Activated naive CD4-positive, alpha-beta T cell (primary cell): Measurements from ENCODE around the gene MOCOS.

Experiments used
- DNase-seq, 4 experiments: peaks; one replicate each; lab custom pipeline; 2025; lab: John Stamatoyannopoulos, UW

MOCOS gene

GRCh38 chr18:36273347-36273746 is 86.0 kb downstream of the MOCOS start:
- DNase-seq = no peak

GRCh38 chr18:36274083-36274715 is 86.9 kb downstream of the MOCOS start:
- DNase-seq = no peak

- DNase-seq = no peak
These were observed 88.3 kb downstream of the MOCOS start for GRCh38 chr18:36275561-36275960.

- DNase-seq = no peak
These were observed 91.7 kb downstream of the MOCOS start for GRCh38 chr18:36279001-36279400.

DNA sequence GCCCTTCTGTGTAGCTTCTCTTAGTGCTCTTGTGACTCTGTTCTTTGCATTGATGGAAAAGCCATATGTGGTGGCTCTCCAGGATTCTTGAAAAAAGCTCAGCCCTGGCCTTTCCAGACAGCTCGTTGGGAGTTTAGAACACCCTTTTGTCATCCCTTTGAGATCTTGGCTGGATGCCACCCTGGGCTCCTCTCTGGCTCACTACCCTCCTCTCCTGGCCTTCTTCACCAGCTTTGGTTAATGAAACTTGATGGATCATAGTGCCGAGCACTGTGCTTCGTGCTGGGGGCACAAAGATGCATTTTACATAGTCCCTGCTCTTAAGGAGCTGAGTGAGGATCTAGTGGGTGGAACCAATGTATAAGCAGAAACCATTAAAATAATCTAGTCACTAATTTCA is 94.6 kb downstream of the MOCOS start:
- DNase-seq = no peak

DNA sequence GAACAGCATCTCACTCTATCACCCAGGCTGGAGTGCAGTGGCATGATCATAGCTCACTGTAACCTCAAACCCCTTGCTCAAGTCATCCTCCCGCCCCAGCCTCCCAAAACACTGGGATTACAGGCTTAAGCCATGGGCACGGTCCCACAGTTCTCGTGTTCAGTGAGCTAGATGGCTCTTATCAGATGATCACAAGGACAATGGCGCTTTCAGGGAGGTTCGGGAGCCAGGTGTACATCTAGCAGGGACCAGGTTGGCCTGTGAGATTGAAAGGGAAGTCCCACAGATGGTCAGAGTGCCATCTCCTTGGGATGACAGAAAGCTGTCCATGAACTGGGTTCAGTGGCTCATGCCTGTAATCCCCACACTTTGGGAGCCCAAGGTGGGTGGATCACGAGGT is 96.2 kb downstream of the MOCOS start:
- DNase-seq = no peak

- DNase-seq = no peak
These were observed 97.0 kb downstream of the MOCOS start for GRCh38 chr18:36284268-36284667.

DNA sequence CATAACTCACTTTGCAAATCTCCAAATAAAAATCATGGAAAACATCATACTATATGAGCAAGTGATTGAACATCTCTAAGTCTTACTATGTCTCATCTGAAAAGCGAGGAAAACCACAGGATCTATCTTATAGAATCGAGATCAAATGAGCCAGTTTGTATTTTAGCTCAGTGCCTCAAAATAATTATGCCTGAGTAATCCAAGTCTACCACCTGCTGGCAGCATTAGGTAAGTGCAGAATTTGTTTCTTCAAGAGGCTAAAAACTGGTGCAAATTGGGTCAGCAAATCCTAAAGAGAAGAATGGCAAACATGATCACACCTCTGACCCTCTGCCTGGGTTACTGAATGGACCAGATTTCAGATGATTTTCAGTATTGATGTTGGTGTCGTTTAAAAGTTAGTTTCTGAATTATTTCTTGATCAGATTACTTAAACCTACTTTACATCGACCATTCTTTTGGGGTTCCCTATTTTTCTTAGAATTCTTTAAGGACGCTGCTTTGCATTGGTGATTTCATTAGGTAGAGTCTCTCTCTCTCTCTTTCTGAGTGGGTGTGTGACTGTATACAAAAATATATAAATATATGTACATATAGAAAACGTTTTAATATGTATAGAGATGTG is 97.5 kb downstream of the MOCOS start:
- DNase-seq = no peak

GRCh38 chr18:36287653-36288052 is 100.4 kb downstream of the MOCOS start:
- no peak for DNase-seq

DNA sequence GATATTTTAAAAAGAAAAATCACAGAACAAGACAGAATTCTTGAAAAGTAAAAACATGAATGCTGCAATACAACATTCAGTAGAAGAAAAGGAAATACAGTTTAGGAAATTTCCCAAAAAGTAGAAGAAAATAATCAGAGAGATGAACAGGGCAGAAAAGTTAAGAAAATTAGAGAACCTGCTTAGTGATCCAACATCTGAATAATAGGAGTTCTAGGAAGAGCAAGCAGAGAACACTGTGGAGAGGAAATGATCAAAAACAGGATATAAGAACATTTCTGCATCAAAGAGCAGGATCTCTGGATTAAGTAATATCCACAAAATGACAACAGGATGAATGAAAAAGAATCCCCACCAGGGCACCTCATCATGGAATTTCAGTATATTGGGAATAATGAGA is 101.4 kb downstream of the MOCOS start:
- DNase-seq = no peak

DNA sequence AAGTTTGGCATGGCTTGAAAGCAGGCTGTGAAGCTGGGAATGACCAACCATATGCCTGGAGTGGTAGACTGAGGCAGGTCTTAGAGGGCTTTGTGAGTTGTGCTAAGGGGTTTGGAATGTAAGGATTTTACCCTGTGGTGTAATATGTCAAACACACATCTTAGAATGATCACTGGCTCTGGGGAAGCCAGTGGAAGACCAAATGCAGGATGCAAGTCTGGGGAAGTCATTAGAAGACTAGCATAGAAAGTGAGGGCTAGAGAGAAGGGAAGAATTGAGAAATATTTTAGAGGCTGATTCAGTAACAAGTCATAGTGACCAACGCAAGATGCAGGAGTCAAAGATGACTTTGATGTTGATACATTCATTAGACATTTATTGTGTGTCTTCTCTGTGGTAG is 106.7 kb downstream of the MOCOS start:
- DNase-seq = no peak

GRCh38 chr18:36295214-36295613 is 107.9 kb downstream of the MOCOS start:
- DNase-seq = no peak

DNA sequence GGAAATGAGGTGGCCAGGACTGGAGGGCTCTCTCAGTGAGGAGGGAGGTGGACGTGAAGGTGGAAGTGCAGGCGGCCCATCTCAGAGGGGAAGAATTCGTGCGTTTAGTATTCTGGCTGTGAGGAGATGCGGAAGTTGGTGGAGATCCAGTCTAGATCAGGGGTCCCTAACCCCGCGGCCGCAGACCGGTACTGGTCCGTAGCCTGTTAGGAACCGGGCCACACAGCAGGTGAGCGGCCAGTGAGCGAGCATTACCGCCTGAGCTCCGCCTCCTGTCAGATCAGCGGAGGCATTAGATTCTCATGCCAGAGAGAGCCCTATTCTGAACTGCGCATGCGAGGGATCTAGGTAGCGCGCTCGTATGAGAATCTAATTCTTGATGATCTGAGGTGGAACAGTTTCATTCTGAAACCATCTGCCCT is 108.6 kb downstream of the MOCOS start:
- no peak for DNase-seq

GRCh38 chr18:36296650-36297416 is 109.5 kb downstream of the MOCOS start:
- DNase-seq = no peak

- DNase-seq = no peak
These were observed 110.3 kb downstream of the MOCOS start, which contains the start of gene FHOD3 for GRCh38 chr18:36297417-36298125. TSS of gene FHOD3 (plus strand) at chr18:36297713. CDS start at chr18:36297836, 123 bp downstream.

DNA sequence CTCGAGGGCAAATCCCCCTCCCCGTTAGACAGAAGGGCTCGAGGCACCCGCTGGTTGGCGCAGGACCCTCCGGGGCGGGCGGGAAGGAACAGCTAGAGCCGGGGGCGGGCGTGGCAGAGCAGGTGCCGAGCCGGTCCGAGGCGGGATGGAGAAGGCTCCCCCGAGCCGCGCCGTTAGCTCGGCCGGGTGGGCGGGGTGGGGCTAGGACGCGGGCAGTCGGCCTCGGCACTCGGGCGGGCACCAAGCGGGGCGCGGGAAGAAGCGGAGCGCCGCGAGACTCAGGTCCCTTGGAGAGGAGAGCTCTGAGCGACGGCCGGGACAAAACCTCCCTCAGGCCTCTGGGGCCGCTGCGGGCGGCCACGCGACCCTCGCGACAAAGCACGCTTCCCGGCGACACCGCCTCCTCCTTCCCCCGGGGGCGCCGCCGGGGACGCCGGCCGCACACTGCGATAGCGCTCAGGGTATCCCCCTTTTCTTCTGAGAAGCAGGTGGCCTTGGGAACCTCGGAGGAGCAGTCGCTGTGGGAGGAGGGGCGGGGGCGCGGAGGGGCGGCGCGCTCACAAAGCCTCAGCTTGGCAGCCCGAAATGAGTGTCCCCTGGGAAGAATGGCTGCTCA is 110.9 kb downstream of the MOCOS start:
- no peak for DNase-seq

GRCh38 chr18:36299015-36299414 is 111.7 kb downstream of the MOCOS start:
- DNase-seq = no peak

GRCh38 chr18:36300211-36300610 is 112.9 kb downstream of the MOCOS start:
- no peak for DNase-seq

DNA sequence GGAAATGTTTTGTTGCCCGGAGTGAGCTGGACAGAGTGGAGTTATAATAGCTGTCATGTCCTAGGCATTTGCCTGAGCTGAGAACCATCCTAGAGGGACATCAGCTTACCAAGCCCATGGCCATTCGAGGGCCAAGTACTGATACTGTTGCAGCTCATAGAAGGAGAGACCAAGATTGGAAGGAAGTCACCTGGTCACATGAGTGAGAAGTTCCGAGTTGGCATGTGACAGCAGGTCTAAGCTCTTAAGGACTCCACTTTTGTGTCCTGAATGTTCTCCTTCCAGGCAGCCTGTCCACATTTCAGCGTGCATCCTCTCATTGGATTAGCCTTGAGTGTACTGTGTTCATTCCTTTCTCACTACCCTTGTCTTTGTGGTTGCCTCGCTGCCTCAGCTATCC is 114.6 kb downstream of the MOCOS start:
- no peak for DNase-seq

DNA sequence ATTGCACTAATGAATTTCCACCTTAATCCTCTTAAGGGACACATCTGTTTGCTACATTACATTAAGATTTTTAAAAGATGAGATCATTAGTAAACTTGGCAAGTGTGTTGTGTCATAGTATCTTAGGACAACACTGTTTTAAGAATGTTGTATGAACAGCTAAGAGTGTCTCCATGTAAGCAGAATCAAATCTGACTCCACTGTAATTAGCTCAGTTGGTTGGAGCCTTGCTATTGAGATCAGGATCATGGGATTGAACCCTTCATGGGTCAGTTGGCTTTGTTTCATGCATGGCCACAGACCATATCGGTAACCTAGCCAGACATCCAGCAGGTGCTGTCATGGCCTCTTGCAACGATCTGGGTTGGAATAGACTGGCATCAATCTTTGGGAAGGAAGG is 115.4 kb downstream of the MOCOS start:
- no peak for DNase-seq

DNA sequence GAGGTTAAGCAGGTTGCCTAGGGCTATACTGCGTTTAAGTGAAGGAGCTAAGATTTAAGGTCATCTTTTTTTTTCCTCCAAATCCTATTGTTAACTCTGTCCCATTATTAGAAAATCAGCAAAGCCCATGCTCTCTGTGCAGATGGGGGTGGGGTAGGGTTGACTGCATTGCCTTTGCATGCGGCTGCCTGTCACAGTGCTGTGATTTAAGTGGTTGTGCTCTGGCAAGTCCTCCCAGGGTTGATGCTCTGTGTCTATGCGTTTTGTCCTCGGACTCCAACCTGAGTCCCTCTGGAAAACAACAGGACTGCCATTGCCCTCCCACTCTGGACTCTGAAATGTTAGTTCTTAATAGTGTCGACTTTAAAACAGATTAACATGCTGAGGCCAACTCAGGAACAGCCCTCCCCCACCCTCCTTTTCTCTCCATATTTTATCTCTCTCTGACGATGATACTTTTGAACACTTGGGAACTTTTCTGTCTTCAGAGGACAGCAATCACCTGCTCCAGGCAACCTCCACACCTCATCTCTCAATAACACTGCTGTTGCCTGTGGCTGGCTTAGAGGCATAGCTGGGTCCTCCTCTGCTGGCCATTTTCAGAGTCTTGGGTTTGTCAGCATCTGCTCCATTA is 116.0 kb downstream of the MOCOS start:
- no peak for DNase-seq

- DNase-seq = no peak
These were observed 117.4 kb downstream of the MOCOS start for GRCh38 chr18:36304723-36305122.
